GM12878 (cell line): ENCODE data around the gene MPST.

ENCODE experiments used
- ATF7 ChIP-seq: fragments of 450-650 bp; IDR thresholded peaks from 2 replicates; pipeline ENCODE4 v1.6.1; 2016; ENCODE audit warnings: low read depth, mild to moderate bottlenecking
- BCLAF1 ChIP-seq: fragments of 450-650 bp; IDR thresholded peaks from 2 replicates; pipeline ENCODE4 v1.6.1; 2017; ENCODE audit warnings: antibody characterized with exemption, mild to moderate bottlenecking, moderate library complexity
- CEBPB ChIP-seq, 2 experiments: fragments of 150-350 bp in 1 of 2; IDR thresholded peaks; 2 replicates each; pipeline ENCODE4 v1.6.1; 2012 to 2014; ENCODE audit warnings: low read depth in 2 of 2, low read length in 2 of 2, borderline replicate concordance in 1 of 2, inconsistent platforms in 1 of 2
- EZH2 ChIP-seq: IDR thresholded peaks from 2 replicates; pipeline ENCODE4 v1.6.1; 2012; ENCODE audit warnings: low read depth, mild to moderate bottlenecking, control low read depth, inconsistent platforms, low read length, borderline replicate concordance; ENCODE audit not compliant: control insufficient read depth
- NRF1 ChIP-seq: conservative IDR thresholded peaks from 2 replicates; pipeline ENCODE4 v1.6.1; 2011; ENCODE audit warnings: mild to moderate bottlenecking, low read depth, low read length, improper control_type of control experiment
- POLR2A ChIP-seq: IDR thresholded peaks from 2 replicates; pipeline ENCODE4 v1.6.1; 2011; ENCODE audit warnings: low read depth, mild to moderate bottlenecking, low read length
- RFX5 ChIP-seq: IDR thresholded peaks from 2 replicates; pipeline ENCODE4 v1.6.1; 2011; ENCODE audit warnings: low read depth, low read length, improper control_type of control experiment
- TF ChIP-seq, protein P1 (sequence below): fragments of 450-650 bp; IDR thresholded peaks from 2 replicates; pipeline ENCODE4 v1.6.1; 2017; ENCODE audit warnings: mild to moderate bottlenecking, moderate library complexity
- TF ChIP-seq, protein P2 (sequence below): IDR thresholded peaks from 2 replicates; pipeline ENCODE4 v1.6.1; 2011; ENCODE audit warnings: low read depth, low read length, improper control_type of control experiment, borderline replicate concordance
- TF ChIP-seq, protein P3 (sequence below): IDR thresholded peaks from 2 replicates; pipeline ENCODE4 v1.6.1; 2012; ENCODE audit warnings: low read depth, low read length, improper control_type of control experiment

GRCh38 chr22:37050913-37051312 is 31.4 kb downstream of the MPST start:
- TF ChIP-seq, protein P1, sequence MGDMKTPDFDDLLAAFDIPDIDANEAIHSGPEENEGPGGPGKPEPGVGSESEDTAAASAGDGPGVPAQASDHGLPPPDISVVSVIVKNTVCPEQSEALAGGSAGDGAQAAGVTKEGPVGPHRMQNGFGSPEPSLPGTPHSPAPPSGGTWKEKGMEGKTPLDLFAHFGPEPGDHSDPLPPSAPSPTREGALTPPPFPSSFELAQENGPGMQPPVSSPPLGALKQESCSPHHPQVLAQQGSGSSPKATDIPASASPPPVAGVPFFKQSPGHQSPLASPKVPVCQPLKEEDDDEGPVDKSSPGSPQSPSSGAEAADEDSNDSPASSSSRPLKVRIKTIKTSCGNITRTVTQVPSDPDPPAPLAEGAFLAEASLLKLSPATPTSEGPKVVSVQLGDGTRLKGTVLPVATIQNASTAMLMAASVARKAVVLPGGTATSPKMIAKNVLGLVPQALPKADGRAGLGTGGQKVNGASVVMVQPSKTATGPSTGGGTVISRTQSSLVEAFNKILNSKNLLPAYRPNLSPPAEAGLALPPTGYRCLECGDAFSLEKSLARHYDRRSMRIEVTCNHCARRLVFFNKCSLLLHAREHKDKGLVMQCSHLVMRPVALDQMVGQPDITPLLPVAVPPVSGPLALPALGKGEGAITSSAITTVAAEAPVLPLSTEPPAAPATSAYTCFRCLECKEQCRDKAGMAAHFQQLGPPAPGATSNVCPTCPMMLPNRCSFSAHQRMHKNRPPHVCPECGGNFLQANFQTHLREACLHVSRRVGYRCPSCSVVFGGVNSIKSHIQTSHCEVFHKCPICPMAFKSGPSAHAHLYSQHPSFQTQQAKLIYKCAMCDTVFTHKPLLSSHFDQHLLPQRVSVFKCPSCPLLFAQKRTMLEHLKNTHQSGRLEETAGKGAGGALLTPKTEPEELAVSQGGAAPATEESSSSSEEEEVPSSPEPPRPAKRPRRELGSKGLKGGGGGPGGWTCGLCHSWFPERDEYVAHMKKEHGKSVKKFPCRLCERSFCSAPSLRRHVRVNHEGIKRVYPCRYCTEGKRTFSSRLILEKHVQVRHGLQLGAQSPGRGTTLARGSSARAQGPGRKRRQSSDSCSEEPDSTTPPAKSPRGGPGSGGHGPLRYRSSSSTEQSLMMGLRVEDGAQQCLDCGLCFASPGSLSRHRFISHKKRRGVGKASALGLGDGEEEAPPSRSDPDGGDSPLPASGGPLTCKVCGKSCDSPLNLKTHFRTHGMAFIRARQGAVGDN, result no peak
- no peak for TF ChIP-seq RFX5
- TF ChIP-seq, protein P2, sequence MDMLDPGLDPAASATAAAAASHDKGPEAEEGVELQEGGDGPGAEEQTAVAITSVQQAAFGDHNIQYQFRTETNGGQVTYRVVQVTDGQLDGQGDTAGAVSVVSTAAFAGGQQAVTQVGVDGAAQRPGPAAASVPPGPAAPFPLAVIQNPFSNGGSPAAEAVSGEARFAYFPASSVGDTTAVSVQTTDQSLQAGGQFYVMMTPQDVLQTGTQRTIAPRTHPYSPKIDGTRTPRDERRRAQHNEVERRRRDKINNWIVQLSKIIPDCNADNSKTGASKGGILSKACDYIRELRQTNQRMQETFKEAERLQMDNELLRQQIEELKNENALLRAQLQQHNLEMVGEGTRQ, result no peak
- no peak for TF ChIP-seq POLR2A
- TF ChIP-seq, protein P3, sequence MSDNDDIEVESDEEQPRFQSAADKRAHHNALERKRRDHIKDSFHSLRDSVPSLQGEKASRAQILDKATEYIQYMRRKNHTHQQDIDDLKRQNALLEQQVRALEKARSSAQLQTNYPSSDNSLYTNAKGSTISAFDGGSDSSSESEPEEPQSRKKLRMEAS, result no peak
- no peak for TF ChIP-seq CEBPB (IDR thresholded peaks at IDR 0.05; ENCODE audit: borderline replicate concordance in 1 of 2, low read depth in 2 of 2, low read length in 2 of 2)
- TF ChIP-seq NRF1, result no peak
- no peak for TF ChIP-seq BCLAF1
- TF ChIP-seq ATF7, result no peak
- TF ChIP-seq EZH2, result no peak
